HG02870 (cell line): ENCODE data around the gene PLEKHG7.
"Not testable (repeated sequence)": the region's sequence is repeated elsewhere in the genome, so short reads cannot be mapped to it uniquely, and the experiment has no call there.

Source experiments
- ATAC-seq: cut with Tn5 transposase; IDR thresholded peaks from one replicate; pipeline ENCODE4 v1.9.1; 2021; ENCODE audit warnings: mild to moderate bottlenecking, moderate library complexity; ENCODE audit not compliant: unreplicated experiment

Gene PLEKHG7

DNA sequence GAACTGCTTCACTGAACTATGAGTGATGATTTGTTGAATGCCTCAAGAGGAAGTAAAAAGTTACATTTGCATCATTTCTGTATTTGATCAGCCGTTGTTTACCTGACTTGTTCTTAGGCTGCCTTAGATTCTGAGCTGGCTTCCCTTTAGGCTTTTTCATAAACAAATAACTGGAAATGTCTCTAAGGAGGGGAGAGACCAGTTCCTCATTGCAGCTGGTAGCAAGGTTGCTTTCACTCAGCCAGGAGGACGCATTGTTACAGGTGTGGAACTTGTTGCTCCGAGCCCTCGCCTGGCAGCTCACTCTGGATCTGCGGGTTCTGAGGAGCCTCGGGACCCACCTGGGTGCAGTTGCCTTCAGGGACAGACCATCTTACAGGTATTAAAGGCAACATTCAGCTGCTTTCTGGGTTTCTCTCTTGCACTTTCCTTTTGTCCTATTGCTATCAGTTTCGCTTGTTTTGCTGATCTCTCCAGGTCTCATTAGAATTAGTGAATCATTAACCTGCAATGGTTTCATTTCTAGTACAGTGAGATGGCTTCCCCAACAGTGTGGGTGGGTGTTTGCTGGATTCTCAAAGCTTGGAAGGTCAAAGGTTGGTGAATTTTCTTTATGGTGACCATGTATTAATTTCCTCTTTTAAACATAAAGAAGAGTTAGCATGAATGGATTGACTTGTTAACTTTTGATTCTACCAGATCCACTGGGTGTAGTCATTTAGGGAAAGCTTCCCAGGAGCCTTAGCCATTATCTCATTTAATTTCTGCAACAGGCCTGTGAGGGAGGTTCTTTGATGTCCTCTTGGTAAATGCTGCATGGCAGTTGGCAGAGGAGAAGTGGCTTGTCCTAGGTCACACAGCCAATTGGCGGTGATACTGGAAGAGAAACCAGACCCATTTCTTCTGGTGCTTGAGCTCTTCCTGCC lies at the start of gene PLEKHG7:
TSS of gene PLEKHG7 (plus strand) at position 236 of the 926 bp plus-strand sequence. CDS start 3,643 bp downstream, outside the sequence.
- peak; percentile 82 for ATAC-seq

- ATAC-seq: not testable (repeated sequence)
These were observed 48.5 kb upstream of the PLEKHG7 start for GRCh38 chr12:92654256-92654655.

DNA sequence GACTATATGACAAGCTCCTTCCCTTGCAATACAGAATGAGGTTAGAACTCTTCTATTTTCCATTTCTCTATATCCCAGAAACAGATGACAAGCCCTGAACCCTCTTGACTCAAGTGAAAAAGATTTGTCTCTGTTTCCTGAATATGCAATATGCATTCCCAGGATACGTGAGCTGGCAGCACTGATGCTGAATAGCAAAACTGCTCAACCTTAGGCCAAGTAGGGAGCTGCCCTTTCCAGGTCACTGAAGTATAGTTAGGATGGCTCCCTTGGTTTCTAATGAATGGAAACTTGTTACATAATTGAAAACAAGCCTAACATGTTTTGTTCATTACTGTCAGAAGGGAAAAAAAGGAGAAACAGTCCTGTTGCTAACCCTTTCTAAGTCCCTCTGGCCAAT lies 47.9 kb upstream of the PLEKHG7 start:
- no peak for ATAC-seq

DNA sequence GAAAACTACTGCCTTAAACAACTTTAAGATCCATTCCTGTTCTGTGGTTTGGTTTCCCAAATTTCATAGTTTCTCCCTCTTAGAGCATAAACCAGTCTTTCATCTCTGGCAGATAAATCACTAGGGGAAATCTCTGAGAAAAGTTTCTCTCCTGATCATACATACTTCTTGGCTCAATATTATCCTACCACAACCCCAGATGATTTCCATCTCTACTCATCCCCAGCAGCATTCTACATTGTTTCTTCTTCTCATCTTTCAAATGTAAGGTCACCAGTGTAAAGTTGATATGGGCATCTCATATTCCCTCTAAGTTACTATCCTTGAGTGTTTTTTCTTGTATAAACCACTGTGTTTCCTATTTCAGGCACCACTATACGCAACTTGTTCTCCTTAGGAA lies 45.9 kb upstream of the PLEKHG7 start:
- no peak for ATAC-seq

- ATAC-seq: no peak
These were observed 45.0 kb upstream of the PLEKHG7 start for GRCh38 chr12:92657770-92658169.

- ATAC-seq: no peak
These were observed 44.2 kb upstream of the PLEKHG7 start for GRCh38 chr12:92658611-92659010.

DNA sequence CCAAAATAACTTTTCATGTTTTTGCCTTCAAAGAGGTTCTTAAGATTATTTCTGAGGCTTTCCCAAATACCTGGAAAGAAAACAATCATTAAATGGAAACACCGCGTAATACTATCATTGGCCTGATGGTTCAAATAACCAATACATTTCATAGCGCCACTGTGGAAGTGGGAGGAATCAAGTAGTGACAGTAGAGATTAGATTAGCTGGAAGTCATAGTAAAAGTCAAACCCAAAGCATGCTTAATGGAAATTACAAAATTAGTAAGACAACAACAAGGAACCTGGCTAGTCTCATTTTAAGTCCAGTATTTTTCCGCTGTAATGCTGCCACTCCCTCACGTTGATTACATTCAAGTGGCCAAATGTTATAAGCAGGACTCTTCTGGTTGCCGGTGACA lies 41.5 kb upstream of the PLEKHG7 start:
- ATAC-seq: no peak

GRCh38 chr12:92665496-92665895 lies 37.3 kb upstream of the PLEKHG7 start:
- no peak for ATAC-seq

GRCh38 chr12:92668739-92669138 lies 34.0 kb upstream of the PLEKHG7 start:
- no peak for ATAC-seq

DNA sequence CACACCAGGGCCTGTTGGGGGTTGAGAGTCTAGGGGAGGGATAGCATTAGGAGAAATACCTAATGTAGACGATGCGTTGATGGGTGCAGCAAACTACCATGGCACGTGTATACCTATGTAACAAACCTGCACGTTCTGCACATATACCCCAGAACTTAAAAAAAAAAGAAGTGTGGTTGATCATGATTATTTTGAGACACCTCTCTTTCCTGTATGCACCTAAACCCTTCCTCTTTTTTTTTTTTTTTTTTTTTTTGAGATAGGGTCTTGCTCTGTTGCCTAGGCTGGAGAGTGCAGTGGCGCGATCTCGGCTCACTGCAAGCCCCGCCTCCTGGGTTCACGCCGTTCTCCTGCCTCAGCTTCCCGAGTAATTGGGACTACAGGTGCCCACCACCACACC lies 31.3 kb upstream of the PLEKHG7 start:
- ATAC-seq: not testable (repeated sequence)

DNA sequence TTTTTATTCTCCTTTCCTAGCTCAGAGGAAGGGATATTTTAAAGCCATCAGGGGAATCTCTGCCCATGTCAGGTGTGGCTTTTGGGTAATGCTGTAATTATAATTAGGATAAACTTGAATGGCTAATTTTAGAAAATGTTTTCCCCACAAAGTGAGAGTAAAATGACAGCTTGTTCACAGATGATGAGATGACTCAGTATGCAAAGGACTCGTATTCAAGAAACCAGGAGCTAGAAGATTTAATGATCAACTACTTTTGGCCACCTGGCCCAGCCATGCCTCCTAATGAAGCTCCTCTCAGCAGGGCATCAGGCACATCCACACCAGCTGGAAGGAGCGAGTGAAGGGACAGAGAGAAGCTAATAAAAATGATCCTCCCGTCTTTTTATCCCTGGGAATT lies 29.0 kb upstream of the PLEKHG7 start:
- no peak for ATAC-seq

DNA sequence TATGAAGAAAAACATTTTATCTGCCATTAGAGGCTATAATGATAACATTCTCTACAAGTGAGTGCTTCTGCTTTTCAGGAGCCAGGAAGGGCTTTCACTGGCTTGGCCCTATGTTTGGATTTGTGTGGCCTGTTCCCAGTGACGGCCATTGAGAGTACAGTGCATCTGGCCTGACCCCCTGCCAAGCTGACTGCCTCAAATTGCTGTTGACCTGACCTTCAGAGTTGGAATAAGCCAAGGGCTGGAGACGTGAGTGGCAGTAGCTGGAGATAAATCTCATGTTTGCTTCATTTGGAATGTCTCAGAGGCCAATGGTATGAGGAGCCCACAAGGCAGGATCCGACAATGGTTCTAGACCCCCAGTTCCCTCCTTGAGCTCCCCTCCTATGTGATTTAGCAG lies 28.3 kb upstream of the PLEKHG7 start:
- no peak for ATAC-seq

GRCh38 chr12:92675092-92675865 lies 27.5 kb upstream of the PLEKHG7 start:
- no peak for ATAC-seq

- ATAC-seq: no peak
These were observed 26.1 kb upstream of the PLEKHG7 start for GRCh38 chr12:92676710-92677109.

DNA sequence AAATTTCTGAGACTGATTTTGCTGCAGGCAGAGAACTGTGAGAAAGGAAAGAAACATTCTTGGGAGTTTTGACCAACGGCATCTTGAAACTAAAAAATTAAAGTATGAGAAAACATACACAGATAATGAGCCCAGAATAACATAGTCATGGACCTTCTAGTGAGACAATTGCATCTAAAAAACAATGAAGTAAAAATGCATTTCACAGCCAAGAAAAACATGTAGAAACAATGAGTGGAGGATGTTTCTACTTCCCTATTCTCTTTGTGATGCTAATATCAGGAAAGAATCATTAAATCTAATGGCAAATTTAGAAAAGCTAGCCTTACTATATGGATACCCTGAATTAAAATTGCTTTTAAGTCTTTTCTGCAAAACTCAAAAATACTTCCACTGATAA lies 12.2 kb upstream of the PLEKHG7 start:
- no peak for ATAC-seq

GRCh38 chr12:92695056-92695455 lies 7.7 kb upstream of the PLEKHG7 start:
- no peak for ATAC-seq

DNA sequence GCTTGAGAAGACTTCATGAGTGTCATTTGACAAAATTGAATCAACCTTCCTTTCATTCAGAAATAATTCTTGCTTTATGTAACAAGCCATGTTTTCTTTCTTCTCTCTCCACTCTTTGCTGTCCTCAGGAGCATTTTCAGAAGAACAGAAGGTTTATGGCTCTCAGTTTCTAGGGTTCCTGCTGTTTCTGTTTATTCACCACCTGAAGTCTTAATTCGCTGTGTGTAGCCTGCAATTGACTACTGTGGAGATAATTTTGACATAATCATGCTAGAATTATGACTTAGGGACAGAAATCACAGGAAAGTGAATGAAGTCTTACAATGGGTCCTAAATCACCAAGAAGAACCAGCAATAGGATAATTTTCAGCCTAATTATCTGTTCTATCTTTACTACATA lies 7.2 kb upstream of the PLEKHG7 start:
- ATAC-seq: no peak

- ATAC-seq: no peak
These were observed 6.6 kb upstream of the PLEKHG7 start for GRCh38 chr12:92696216-92696615.

- ATAC-seq: no peak
These were observed 4.3 kb upstream of the PLEKHG7 start for GRCh38 chr12:92698474-92698873.

DNA sequence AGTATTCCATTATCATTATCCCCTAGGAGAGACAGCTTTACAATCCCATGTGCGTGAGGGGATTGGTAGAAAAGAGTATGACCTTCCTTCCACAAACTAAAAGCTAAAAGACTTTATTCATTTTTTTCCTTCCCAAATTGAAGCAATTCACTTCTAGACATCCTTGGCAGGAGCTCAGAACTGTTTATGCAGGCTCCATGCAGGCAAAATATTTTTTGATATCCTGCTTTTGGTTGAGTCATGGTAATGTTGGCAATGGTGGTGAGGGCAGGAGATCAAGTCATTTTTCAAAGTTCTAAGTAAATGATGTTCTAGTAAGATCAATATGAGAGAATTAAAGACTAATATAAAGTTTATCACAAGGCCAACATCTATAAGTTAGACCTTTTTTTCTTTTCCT lies 1.3 kb upstream of the PLEKHG7 start:
- no peak for ATAC-seq

DNA sequence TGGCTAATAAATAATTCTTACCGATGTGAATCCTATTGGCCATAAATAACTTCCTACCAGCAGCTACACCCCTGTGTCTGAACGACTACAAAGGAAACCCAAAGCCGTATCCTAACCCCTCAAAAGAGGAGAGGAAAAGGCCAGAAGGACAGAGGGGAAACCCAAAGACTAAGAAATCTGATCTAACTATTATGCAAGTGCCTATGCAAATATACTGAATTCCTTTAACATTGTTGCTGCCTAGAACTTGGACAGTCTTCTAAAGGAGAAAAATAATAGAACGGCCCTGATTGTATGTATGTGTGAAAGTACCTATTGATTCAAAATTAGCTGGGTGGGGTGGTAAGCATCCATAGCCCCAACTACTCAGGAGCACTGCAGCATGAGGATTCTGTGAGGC lies 997 bp downstream of the PLEKHG7 start:
- no peak for ATAC-seq

GRCh38 chr12:92706594-92706993 lies 3.8 kb downstream of the PLEKHG7 start:
- ATAC-seq: no peak
